Measurements from ENCODE around the gene SKIL.

Gene SKIL

DNA sequence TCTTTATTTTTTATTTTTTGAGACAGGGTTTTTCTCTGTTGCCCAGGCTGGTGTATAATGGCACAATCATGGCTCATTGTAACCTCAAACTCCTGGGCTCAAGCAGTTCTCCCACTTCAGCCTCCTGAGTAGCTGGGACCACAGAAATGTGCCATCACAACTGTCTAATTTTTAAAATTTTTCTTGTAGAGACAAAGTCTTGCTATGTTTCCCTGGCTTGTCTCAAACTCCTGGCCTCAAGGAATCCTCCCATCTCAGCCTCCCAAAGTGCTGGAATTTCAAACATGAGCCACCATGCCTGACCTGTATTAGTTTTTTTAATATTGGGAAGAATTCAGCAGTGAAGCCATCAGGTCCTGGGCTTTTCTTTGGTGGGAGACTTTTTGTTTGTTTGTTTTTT lies 47.6 kb downstream of the SKIL start:
- DNase-seq = no peak

DNA sequence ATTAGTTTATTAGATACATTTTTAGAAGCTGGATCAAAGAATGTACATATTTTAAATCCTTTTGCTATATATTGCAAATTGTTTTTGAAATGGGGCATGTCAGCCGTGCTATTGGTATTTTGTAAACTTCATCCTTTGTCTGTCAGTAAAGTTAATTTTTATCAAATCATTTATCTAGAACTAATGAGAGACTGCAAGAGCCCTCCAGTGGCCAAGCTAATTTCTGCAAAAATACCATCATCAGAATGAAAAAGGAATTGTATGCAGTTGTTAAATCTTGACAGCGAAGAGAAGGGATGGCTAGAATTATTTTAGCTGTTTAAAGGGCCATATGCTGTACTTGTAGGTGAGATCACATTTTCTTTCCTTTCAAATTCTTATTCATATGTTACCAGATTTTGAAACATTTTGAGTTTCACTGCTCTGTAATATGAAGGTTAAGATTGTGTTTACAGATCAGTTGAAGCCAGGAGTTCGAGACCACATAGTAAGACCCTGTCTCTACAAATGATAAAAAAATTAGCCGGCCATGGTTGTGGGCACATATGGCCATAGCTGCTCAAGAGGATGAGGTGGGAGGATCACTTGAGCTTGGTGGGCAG lies 53.0 kb downstream of the SKIL start:
- peak in 1 of 2 donors; percentile 2 for DNase-seq

DNA sequence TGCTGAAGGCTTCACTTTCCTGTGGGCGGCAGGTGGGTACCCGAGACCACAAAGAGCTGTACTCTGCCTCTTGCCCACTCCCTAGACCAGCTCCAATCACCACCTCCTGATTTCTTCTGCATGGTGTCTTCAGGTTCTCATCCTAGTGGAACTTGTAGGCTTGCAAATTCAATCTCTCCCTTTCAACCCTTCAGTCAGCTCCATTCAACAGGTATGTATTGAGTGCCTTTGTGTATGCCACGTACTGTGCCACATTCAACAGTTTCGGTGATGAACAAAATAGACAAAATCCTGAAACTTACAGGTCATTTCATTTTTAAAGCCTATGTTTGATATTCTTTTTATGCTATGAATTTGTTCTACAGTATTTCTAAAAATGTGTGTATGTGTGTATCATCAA lies 55.8 kb downstream of the SKIL start:
- no peak for DNase-seq

DNA sequence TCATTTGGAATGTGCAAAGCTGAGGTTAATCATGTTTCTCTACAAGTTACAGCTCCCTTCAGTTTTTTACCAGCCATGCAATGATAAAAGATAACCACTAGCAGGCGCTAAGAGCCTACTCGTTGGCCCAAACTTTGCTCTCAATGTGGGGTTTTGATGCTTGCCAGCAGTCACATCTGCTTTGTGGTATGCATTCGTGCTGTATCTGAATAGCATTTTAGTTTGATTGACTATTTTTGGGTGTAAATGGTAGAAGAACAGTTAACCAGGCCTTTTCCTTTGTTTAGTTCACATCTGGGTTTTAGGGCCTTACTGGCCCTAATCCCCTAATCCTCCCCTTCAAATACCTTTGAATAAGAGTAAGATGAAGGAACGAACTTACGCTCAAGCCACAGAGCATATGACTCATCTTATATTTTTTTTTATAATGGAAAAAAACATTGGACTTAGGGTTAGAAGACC lies 56.7 kb downstream of the SKIL start:
- peak in 1 of 2 donors; percentile 30 for DNase-seq

DNA sequence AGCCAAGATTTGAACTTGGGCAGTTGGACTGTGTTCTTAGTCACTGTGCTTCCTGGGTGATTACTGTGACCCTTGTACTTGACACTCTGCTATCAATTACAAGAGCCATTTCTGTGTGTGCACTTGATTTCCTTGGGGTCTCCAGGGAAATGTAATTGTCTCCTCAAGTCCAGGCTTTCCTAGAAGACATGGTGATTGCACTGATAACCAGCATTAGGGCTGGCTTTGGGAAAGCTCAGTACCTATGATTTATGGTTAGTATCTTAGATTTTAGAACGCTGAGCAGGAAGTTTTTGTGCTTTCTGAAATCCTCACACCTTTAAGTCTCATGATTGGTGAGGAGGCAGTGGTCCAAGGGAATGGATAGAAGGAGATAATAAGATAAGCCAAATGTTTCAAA lies 59.6 kb downstream of the SKIL start:
- no peak for DNase-seq

DNA sequence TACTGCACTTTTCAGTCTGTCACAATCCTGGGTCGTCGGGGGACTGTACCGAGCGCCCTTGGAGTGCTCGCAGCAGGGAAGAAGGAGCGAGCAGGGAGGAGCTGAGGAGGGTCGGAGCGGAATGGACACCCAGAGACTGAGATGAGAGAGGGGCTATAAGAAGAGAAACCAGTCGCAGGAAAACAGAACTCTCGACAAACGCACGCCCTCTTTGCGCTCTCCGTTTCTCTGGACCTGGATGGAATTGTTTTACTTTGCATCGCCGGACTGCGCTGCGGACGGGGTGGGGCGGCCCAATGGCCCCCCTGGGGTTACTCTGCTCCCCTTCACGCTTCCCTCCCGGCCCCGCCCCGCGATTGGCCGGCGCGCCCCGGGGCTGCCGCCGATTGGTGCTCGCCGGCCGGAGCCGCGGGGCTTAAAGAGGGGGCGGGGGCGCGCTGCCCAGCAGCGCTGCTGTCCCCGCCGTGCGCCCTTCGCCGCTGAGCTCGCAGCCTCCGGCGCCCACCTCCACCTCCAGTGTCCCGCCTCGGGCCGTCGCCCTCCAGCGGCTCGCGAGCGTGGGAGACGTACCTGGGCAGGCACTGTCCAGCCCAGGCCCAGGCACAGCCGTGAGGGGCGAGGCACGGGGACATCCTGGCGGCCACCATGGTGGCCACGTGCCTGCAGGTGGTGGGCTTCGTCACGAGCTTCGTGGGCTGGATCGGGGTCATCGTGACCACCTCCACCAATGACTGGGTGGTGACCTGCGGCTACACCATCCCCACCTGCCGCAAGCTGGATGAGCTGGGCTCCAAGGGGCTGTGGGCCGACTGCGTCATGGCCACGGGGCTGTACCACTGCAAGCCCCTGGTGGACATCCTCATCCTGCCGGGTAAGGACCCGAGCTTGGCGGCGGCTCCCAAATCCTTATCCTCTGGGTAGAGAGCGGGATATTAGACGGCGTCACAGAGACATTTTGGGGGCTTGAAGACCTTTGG lies 61.2 kb downstream of the SKIL start, which contains the start of gene CLDN11:
Gene CLDN11 (plus strand): TSS at position 447 of the 977 bp plus-strand sequence. CDS start 199 bp downstream, at position 646.
- DNase-seq = no peak

DNA sequence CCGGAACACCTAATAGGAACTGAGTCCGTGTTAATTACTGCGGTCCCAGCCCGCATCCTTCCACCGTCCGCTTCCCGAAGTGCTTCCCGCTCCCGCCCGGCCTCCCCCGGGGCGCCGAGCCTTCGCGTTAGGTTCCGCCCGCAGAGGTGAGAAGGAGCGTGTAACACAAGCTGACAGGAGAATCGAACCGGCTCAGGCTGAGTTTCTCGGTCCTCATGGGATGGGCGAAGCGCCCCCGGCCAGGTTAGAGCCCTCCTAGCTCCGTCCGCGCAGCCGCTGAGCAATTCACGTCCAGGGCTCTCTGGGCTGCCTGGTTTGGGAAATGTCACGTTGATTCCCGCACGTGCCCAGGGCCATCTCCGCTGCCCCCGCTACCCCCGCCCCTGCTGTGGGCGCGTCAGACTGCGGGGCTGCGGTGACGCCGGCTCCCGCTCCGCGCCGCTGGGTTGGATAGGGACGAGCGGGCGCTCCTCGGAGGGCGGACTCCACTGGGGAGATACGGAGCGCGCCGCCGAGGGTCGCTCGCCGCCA lies 62.1 kb downstream of the SKIL start:
- DNase-seq = no peak

DNA sequence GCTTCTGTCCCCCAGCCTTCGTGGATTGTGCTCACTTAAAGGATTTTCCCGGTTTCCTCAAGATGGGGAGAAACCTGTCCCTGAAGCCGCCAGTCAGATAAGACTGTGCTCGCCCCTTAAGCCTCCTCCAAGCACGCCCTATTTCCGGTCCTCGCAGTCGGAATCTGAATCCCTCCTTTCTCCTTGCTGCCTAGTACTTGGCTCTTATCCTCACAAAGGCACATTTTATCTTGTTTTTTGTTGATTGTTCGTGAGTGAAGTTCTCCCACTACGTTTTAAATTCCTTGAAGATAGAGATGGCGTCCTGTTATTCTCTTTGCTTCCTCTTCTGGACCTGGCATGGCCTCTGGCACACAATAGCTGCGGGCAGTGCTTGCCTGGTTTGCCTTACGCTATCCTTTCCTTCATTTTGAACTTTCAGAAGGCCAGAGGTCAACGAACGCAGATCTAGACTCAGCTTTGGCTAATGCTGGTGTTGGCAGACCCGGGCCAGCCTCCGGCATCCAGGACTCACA lies 62.8 kb downstream of the SKIL start:
- no peak for DNase-seq

DNA sequence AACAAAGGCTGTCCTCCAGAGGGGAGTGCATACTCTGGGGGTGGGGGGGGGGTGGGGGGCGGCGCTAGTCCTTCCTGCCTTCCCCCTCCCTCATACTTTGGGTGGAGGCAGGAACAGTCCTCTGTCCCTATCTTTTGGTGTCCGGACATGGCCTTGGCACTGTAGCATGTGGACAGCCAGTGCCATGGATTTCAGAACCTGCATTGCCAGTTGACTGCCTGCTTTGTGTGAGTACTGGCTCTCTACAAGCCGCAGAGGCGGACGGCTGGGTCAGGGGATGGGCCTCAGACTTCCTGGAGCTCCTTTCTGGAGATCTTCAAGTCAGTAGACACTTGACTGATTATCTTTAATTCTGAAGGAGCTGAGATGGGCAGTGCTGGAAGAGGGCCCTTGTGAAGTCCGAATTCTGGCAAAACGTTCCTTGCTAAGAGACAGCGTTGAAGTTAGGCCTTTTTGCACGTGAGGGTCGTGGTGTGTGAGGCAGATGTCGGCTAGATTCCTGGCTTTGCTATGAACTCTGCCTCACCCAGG lies 63.7 kb downstream of the SKIL start:
- no peak for DNase-seq

DNA sequence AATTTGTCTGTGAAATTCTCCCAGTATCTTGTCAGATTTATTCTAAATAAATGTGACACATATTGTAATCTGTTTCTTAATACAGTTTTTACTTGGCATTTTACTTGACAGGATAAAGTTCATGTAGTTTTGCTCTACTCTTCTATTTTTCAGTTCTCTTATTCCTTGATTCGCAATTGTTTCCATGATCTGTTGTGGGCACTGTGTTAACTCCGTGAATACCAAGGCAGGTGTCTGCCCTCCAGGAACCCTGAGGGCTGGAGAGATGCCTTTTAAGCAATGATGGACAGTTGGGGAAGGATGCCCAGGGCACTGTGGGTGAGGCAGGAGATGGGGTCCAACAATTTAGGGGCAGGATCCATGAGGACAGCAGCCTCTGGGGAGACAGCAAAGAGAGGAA lies 64.2 kb downstream of the SKIL start:
- no peak for DNase-seq

DNA sequence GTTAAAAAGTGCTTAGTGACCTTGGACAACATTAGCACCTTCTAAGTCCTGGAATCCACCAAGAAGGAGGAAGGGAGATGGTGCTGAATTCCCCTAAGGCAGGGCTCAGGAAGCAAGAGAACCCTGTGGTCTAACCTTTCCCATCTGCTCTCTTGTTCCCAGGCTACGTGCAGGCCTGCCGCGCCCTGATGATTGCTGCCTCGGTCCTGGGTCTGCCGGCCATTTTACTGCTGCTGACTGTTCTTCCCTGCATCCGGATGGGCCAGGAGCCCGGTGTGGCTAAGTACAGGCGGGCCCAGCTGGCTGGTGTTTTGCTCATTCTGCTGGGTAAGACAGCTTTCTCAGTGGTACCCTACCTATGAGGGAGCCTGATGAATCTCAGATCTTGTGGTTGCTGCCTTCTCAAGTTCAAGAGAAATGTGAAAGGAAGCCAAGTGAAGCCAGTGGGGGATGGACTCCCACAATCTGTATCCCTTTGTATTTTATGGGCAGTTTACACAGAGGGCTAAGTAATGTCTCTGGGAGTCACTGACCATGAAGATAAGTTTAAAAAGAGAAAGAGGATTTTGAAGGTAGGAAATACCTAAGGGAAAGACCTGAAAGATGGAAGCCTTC lies 65.6 kb downstream of the SKIL start:
- DNase-seq = no peak

DNA sequence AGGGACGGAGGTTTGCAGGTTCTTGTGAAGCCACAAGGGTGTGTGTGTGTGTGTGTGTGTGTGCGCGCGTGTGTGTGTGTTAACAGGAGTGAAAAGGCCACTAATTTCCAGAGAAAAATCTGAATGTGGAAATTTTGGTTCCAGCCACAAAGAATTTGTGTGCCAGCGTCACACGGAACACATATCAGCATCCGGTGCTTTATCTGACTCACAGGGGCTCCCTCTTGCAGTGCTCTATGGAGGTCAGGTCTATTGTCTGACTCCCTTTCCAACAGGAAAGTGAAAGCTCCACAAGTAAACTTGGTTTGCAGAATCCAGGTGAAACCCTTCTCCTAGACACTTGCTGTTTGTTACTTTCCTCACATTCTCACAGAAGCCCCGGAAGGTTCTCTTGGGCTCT lies 67.4 kb downstream of the SKIL start:
- no peak for DNase-seq

DNA sequence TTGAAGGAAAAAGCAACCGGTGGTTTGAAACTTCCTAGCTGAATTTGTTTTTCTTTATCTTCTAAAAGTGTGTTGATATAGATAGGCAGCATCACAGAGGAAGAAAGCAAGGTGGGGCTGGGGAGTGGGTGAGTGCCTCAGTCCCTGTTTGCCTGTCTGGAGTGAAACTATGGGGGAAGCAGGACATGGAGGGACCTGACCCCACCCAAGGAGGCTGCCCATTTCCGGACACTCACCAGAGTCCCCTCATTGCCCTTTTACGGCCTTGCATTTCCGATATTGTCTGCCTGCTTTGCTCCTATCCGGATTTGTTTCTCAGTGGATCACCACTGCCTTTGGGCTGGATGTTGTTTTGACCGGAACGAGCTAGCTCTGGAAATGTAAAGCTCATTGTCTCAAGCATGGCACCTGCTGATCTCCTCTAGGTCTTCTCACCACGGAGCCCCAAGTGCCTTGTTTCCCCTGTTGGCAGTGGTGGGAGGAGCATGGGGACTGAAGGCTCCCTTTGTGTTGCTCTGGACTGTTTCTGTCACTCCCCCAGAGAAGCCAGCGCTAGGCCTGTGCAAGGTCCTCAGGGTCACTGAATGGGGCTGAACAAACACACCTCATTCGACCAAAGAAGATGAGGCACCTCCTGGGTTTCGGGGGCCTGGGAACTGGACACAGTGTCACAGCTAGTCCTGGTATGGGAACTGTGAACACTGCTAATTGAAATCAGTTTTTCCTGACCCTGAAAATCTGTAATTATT lies 68.2 kb downstream of the SKIL start:
- DNase-seq = no peak

DNA sequence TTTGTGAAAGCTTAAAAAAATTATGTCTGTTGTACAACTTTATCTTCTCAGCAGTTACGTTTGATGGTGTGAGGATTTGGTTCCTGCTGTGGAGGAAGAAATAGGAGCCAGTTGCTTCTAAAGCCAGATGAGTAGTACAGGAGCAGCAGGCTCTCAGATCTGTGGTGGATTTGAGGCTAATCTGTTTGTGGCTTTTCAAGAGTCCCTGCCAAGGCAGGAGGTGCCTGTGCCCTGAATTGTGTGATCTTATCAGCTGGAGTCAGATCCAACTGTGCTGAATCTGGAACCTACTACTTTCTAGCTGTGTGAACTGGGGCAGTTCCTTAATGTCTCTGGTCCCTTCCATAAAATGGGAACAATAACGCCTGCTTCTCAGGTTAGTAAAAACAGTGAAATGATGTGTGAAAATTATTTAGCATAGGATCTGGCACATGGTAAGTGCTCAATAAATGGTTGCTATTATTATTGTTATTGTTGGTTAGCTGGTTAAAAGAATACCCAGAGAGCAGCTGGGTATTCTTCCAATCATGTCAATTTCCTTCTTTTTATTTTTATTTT lies 68.8 kb downstream of the SKIL start:
- no peak for DNase-seq

DNA sequence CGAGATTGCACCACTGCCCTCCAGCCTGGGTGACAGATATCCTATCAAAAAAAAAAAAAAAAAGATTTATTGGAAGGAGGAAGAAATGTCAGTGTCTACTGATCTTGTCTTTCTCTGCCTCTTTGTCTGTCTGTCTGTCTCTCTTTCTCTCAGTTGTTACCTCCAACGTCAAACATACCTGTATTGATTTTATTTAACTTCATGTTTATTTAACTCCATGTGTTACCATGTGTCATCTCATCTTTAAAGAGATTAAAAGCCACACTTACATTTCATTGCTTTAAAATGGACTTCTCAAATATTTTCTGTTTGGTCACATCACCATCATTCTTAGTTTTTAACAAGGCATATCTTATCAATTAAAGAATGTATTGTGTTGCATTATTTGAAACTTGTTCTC lies 70.6 kb downstream of the SKIL start:
- DNase-seq = no peak

DNA sequence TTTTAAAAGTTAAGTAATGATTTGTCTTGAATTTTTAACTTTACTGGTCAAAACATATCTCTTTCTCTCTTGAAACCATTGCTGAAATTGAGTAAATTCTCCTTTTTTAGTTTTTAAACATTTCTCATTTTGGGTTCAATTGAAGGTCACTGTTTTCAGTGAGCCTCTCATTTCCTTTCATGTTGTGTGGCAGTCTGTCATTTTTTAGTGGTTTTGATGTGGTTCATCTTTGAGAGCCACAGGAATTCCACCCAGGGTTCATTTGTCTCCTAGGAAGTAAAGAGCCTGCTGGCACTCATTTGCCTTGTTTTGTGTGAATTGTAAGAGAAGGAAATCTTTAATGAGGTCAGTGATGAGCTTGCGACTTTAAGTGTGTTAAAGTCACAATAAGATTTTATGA lies 71.5 kb downstream of the SKIL start:
- no peak for DNase-seq

DNA sequence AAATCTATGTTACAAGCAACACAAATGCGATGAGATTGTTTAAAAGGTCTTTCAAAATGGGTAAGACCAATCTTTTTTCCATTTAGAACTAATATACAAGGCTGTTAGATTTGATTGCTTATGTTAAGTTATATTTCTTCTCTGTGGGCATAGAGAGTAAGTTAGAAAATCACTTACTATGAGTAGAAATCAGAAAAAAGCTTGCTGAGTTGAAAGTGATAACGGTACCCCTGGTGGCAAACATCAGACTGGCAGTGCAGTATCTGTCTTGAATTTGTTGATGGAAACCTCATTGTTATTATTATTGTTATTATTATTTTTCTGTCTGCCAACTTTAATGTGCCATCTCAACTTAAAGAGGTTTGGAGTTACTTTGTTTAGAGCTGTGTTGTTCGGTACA lies 73.5 kb downstream of the SKIL start:
- DNase-seq = no peak

DNA sequence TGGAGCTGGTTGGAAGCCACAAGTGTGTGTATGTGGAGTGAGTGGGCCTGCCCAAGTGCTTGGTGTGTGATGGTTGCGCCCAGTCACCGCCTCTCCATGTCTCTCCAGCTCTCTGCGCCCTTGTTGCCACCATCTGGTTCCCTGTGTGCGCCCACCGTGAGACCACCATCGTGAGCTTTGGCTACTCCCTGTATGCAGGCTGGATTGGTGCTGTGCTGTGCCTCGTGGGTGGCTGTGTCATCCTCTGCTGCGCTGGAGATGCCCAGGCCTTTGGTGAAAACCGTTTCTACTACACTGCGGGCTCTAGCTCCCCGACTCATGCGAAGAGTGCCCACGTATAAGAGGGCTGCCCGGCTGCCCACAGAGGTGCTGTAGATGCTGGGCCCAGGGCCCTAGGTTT lies 74.9 kb downstream of the SKIL start:
- DNase-seq = no peak

DNA sequence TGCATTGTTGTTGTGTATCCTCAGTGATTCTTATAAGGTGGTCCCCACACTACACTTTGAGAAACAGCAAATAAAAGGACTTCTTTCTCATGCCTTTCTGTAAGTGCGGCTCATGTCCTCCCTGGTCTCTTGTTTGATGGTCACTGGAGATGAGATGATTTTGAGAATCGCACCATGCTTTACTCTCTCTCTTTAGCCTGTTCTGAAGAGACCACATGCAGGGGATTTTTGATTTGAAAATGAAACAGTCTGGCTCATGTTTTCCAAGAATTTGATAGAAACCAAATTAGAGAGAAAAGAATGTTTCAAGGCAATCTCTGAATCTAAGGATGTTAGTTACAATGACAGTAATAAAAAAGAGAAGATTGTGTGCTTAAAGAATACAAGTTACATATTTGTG lies 79.2 kb downstream of the SKIL start:
- DNase-seq = no peak

DNA sequence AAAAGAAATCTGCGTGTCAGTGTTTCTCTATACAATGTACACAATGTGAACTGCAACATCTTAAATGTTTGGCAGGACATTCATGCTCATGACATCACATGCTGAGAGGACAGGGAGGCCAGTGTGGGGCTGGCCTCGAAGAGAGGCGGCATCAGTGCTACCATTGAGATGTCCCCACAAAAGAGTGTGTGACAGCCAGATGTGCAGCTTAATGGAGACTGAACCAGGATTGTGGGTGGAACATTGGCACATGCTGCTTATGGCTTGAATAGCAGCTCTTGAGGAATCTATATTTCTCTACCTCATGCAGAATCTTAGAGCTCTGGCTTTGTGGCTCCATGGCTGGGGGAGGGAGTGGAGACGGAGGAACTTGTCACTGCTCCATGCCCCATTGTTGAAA lies 79.7 kb downstream of the SKIL start:
- DNase-seq = no peak

DNA sequence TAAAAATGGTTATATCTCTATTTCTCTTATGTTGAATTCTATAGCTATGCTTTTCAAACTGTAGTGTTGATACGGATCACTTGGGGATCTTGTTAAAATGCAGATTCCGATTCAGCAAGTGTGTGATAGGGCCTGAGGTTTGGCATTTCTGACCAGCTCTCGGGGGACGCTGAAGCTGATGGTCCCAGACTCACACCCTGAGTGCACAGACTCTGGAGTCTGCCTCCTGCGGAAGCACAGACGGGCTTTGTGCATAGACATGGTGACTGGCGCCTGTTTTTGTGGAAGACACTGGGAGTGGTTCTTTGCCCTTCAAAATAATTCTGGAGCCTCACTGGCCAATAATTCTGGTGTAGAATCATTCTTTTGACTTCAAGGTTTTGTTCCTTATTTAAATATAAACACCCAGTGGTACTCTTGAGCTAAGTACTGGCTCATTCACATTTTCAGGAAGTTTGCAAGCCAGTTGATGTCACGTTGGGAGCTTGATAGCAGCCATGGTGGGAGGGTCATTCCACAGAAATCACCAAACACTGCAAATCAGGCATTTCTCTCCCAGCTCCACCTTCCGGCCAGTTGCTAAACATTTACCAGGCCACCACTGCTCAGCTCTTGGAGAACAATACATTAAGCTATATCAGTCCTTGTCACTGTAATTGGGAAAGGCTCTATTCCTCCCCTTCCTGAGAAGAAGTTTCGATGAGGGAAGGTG lies 80.3 kb downstream of the SKIL start:
- no peak for DNase-seq
